Fibroblast of skin of left biceps (primary cell): Measurements from ENCODE around the gene KLF18.
"Not testable (repeated sequence)": the region's sequence is repeated elsewhere in the genome, so short reads cannot be mapped to it uniquely, and the experiment has no call there.

Source experiments
- DNase-seq, 2 experiments: peaks; one replicate each; pipeline ENCODE4 v3.0.0-alpha.2; 2013; ENCODE audit warnings: low read depth in 2 of 2

The KLF18 gene

DNA sequence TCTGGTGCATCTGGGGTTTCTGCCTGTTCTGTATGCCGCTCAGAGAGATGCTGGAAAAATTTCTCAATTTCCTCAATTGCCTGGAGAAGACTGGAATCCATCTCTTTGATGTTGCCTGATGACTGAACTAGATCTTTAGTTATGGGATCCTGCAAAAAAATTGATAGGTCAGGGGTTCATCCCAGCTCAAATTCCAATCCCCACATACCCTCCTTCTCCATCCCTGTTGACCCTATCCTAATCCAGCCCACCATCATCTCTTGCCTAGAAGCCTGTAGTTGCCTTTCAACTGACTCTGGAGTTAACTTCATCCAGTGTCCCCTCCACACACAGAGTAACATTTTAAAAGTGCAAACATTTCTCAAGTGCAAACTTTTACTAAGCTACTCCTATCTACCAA lies at the start of gene KLF18:
TSS of gene KLF18 (minus strand) at position 101 of the 400 bp plus-strand sequence. CDS start at position 101, 0 bp downstream.
- DNase-seq = no peak

DNA sequence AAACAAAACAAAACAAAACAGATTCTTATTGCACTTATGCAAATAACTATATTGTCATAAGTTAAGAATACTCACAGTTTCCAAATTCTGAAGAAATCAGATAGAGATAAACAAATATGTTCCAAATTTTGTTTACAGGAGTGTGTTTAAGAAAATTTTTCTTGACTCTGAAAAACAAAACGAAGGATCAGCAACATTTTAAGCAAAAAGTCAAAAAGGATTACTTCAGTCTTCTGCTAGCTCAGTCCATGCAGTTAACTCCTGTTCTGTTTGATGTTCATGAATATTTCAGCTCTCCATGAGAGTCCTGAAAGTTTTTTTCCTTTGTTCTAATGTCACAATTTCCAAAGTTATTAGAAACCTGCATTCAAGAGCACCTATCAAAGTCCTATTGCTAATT lies 33.2 kb upstream of the KLF18 start:
- DNase-seq = no peak

DNA sequence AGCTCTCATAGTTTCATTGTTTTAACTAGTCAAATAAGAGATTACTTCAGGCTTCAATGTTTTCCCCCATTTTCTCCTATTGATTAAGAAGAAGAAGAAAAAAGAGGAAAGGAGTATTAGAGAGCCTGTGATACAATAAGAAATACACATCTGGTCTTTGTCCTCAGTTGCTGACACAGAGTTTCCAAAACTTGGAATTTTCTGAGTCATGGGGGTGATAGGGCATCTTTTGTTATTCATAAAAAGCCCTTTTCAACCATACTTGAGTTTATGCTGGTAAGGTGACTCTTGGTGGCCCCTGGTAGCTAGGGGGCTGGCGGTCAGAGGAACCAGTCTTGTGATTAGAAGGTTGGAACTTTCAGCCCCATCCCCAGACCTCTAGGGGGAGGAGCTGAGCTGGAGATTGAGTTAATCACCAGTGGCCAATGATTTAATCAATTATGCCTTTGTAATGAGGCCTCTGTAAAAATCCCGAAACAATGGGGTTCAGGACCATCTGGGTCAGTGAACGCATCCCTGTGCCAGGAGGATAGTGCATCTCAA lies 28.9 kb upstream of the KLF18 start:
- DNase-seq = no peak

DNA sequence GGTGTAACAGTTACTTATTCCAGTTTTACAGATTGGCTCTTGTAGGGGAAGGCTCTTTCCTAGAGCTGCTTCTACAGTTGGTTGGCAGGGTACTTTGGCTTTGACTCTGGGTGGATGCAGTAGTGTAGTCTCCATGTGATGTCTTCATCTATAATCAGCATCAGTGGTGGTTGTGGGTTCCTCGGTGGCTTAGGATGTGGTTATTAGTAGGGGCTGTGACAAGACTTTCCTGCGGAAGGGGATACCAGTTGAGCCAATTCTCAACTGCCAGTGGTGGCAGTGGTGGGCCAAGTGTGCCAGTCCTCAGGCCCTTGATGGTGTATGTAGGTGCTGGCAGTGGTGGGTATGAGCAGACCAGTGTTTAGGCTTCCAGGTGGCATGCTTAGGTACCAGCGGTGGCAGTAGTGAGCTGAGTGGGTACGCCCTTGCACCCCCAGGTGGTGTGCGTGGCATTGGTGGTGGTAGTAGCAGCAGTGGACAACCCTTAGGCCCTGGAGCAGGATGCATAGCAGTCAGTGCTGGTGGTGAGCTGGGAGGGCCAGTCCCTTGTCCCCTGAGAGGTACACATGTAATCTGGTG lies 27.2 kb upstream of the KLF18 start:
- no peak for DNase-seq

DNA sequence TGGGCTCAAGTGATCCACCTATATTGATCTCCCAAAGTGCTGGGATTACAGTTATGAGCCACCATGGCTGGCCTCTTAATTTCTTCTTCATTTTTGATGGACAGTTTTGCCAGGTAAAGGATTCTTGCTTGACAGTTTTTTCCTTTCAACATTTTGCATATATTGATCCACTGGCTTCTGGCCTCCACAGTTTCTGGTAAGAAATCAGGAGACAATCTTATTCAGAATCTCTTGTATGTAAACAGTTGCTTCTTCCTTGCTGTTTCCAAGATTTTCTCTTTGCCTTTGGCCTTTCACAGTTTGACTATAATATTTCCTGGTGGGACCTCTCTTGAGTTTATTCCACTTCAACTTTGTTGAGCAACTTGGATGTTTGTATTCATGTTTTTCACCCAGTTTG lies 20.1 kb upstream of the KLF18 start:
- no peak for DNase-seq

DNA sequence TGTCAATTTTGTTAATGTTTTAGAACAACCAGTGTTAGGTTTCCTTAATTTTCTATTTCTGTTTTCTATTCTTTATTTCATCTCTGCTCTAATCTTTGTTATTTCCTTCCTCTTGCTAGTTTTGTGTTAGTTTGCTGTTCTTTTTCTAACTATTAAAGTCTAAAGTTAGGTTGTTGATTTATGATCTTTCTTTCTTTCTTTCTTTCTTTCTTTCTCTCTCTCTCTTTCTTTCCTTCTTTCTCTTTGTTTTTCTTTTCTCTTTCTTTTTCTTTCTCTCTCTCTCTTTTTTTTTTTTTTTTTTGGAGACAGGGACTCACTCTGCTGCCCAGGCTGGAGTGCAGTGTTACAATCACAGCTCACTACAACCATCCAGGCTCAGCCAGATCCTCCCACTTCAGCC lies 17.4 kb upstream of the KLF18 start:
- DNase-seq = no peak

DNA sequence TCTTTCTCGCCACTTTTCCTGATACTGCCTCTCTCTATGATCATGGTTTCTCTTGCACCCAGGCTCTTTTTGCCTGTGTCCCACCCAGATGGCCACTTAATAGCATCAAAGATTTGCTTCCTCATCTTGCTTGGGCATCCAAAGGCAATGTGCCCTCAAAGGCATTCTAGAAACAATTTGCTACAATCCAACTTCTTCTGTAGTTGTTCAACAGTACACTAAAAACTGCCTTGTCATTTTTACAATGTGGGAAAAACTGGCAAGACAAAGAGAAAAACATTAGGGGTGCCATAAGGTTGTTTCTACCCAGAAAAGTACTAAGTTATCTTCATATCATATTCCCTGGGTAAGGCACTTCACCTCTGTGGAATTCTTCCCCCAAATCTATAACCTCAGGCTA lies 16.5 kb upstream of the KLF18 start:
- no peak for DNase-seq

DNA sequence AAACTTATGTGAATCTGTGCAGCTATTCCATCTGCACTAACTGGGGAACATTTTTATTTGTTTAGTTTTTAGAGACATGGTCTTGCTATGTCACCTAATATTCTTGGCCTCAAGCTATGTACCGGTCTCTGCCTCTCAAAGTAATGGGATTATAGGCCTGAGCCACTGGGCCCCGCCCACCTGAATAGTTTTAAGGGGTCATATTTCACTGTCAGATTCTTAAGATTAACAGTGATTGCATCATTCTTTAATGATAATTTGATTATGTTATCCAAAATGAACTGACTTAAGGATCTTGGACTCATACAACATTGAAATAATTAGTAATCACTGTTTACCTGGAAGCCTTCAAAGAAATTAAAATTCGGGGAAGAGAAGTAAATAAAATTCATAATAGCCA lies 12.6 kb upstream of the KLF18 start:
- DNase-seq = no peak

DNA sequence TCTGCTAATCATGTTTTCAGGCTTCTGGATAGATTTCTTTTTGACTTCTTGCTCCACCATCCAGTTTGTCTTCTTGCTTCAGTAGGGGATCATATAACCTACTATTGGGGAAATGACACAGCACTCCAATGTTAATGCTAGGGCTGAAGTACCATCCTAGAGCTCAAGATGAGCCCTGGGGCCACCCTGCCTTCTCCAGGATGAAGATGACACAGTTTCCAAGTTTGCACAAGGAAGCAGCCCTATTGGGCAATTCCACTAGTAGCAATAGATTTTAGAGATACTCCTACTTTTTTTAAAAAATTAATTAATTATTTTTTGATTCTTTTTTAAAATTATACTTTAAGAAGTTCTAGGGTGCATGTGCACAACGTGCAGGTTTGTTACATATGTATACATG lies 11.3 kb upstream of the KLF18 start:
- no peak for DNase-seq

DNA sequence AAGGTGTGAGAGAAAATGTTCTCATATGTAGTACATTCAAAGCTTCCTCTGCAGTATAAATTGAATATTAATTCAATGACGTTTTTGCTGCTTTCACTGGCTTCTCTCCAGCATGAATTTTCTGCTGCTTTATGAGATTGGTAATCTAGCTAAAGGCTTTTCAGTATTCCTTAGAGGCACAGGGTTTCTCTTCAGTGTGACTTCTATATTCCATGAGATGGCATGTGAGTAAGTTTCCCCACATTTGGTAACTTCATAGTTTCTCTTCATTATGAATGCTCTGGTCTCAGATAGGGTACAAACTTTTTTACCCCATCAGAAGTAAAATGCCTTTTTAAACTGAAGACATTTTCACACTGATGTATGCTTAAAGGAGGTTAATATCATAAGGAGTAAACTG lies 10.4 kb upstream of the KLF18 start:
- DNase-seq = no peak

DNA sequence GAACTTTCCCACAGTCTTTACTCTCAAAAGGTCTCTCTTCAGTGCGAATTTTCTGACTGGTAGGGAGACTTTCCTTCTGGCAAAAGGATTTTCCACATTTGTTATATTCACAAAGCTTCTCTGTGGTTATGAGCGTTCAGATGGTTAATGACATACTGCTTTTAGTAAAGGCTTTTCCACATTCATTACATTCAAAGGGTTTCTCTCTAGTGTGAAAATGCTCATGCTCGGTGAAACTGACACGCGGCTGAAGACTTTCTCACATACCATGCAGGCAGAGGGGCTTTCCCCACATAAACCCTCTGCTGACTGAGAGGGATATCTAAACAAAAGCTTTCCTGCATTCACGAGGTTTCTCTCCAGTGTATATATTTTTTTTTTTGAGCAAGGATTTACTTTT lies 9.9 kb upstream of the KLF18 start:
- DNase-seq = no peak

DNA sequence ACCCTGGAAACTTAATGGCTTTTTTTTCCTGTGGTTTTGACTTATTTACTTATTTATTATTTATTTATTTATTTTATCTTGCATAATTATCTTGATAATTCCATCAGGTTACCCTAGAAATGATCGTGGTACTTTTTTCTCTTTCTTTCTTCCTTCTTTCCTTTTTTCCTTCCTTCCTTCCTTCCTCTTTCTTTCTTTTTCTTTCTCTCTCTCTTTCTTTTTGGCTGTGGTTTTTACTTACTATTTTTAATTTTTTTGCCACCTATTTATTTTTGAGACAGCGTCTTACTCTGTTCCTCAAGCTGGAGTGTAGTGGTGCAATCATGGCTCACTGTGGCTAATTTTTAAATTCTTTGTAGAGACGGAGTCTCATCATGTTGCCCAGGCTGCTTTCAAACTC lies 6.2 kb upstream of the KLF18 start:
- no peak for DNase-seq

DNA sequence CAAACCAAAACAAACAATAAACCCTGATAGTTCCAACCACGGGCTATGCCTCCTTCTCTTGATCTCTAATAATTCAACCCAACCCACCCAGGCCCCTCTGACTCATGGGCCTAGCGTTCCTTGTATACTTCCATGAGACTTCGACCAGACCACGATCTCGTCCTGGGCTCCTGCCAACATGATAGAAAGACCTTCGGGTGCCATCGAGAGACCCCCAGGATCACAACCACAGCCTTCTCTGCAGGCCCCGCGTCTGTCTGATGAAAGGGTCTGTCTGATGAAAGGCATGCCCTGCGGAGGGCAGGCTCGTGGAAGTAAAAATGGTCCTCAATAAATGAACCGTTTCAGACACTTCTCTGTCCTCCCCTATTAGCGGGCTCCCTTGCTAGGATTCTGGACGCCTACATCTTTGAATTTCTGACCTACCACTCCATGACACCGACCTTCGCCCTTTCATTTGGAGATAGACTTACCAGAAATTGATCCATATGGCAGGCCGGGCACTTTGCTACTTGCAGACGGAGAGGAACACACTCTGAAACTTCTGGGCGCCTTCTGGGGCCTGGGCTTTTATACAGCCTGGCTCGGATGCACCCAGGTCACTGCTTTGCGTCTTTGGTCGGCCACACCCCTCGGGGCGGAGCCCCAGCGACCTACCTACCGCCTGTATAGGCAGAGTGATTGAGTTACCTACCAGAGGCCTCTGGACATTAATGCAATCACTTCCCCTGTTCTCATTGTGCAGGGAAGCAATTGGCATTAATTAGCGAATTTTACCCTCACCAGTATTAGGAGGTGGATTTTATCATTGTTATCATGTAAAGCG lies 5.3 kb upstream of the KLF18 start:
- no peak for DNase-seq

DNA sequence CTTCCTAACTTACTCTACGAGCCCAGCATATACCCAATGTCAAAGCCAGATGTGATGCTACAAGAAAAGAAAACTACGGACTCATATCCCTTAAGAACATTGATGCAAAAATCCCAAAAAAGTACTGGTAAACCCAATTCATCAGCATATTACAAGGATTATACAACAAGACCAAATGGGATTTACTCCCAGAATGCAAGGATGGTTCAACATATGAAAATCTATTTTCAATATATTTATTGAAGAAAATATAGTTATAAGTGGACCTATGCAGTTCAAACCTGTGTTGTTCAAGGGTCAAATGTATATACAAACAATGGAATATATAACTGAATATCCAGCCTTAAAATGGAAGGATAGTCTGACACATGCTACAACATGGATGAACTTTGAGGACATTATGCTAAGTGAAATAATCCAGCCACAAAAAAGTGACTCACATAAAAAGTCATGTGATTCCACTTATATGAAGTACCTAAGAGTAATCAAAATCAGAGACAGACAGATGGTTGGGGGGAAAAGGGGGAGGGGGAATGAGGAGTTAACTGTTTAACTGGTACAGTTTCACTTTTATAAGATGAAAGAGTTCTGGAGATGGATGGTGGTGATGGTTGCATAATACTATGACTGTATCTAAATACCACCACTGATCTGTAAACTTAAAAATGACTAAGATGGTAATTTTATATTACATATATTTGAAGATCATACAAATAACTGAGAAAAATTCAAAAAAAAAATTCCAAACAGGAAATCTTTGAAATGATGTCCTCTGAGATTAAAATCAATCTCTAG lies 3.7 kb upstream of the KLF18 start:
- no peak for DNase-seq

DNA sequence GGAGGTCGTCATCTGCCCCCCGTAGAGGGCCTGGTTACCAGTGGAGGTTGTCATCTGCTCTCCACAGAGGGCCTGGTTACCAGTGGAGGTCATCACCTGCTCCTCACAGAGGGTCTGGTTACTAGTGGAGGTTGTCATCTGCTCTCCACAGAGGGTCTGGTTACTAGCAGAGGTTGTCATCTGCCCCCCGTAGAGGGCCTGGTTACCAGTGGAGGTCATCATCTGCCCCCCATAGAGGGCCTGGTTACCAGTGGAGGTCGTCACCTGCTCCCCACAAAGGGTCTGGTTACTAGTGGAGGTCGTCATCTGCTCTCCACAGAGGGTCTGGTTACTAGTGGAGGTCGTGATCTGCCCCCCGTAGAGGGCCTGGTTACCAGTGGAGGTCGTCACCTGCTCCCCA lies 1.9 kb downstream of the KLF18 start:
- not testable (repeated sequence) for DNase-seq

DNA sequence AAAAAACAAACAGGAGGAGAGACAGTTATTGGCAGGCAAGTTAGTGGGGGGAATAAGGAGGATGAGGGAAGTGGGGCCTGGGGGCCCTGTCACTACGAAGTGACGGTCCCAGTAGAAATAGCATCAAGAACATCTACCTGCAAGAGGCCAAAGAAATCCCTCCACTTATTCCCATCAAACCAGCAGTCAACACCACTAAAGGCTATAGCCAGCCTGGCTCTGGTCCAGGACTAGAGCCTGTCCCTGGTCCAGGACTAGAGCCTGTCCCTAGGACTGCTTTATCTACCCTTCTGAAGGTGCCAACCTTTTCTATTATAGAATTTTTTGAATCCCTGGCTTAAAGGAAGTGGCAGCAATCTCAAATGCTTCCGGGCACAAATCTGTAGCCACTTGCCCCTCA lies 3.2 kb downstream of the KLF18 start:
- DNase-seq = no peak

DNA sequence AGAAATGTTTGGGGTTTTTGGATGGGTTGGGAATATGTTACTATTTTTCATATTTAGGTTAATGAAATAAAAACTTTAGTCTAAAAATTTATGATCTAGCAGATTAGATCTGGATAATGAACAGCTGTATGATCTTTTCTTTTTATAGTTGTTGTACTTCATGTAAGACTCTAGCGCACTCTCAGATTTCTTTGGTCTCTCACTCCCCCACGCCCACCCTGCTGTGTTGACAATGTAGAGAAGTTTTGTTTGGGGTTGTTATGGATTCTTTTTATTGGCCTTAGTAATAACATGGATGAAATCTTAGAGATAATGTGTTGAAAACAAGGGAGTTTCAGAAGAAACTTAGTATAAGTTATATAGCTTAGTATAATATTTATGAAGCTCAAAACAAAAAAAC lies 5.5 kb downstream of the KLF18 start:
- no peak for DNase-seq

DNA sequence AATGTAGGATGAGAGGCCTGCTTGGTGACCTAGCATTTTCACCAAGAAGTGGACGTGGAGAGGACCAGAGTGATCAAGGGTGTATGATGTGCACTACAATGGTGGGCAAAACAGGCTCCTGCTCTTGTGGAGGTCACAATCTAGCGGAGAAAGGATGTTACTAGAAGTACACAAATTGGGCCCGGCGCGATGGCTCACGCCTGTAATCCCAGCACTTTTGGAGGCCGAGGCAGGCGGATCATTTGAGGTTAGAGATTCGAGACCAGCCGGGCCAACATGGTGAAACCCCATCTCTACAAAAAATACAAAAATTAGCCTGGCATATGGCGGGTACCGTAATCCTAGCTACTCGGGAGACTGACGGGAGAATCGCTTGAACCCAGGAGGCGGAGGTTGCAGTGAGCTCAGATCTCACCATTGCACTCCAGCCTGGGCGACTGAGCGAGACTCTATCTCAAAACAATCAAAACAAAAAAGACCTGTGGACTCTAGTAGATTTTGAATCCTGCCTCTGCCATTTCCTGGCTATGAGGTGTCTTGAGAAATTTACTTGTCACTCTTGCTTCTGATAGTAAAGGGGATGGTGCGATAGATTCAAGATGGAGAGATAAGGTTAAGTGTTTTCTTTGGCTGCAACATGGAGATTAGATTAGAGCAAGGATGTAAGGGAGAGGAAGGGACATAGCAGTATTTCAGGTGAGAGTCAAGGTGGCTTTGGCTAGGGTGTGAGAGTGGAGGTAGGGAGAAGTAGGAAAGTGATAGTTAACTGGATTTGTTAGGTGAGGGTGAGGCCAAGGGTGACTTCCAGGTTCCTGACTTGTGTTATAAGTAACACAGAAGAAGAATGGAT lies 7.1 kb downstream of the KLF18 start:
- DNase-seq = no peak

DNA sequence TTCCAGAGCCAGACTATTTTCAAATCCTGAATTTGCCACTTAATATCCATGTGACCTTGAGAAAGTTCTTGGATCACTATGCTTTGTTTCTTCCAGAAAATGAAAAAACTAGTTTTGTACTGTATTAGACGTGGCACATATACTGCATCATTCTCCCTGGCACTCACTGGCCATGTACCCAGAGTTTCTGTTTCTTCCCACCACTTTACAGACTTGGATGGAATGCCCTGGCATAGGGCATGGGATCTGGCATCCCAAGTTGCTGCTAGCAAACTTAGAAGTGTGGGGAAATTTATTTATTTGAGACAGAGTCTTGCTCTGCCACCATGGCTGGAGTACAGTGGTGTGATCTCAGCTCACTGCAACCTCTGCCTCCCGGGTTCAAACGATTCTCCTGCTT lies 10.0 kb downstream of the KLF18 start:
- no peak for DNase-seq

DNA sequence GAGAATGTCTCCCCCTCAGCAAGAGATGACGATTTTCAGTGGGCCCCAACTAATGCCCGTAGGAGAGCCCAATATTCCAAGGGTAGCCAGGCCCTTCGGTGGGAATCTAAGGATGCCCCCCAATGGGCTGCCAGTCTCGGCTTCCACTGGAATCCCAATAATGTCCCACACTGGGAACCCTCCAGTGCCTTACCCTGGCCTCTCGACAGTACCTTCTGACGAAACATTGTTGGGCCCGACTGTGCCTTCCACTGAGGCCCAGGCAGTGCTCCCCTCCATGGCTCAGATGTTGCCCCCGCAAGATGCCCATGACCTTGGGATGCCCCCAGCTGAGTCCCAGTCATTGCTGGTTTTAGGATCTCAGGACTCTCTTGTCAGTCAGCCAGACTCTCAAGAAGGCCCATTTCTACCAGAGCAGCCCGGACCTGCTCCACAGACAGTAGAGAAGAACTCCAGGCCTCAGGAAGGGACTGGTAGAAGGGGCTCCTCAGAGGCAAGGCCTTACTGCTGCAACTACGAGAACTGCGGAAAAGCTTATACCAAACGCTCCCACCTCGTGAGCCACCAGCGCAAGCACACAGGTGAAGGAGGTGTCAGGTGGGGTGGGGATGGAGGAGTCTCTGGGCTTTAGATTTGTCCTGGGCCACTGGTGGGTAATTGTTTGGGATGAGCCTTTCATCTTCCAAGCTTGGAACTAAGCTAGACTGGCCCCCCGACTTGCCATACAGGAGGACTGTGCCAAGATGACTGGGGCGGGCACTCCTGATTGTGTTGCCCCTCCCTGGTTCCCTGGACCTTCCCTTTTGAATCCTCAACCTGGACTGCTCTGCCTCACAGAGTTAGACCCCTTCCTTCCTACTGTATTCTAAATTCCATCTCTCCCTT lies 11.6 kb downstream of the KLF18 start:
- DNase-seq = no peak
